Gastroesophageal sphincter (tissue), 3 donors: ENCODE results near the gene SMARCAD1.

Experiments used
- CTCF ChIP-seq, 4 experiments: fragments of 200-600 bp in 2 of 4; fragments of 450-650 bp in 2 of 4; sonication (generic) in 1 of 4; IDR thresholded peaks; one replicate each; pipeline ENCODE4 v1.5.1; 2017 to 2019; ENCODE audit warnings: antibody characterized with exemption in 4 of 4, mild to moderate bottlenecking in 2 of 4, moderate library complexity in 2 of 4
- EP300 ChIP-seq: sonication (generic); formaldehyde crosslinking; IDR thresholded peaks from one replicate; pipeline ENCODE4 v1.6.1; 2017; ENCODE audit warnings: antibody characterized with exemption, mild to moderate bottlenecking
- POLR2A ChIP-seq, 2 donors: fragments of 450-650 bp; IDR thresholded peaks; one replicate each; pipeline ENCODE4 v1.6.1; 2017; ENCODE audit warnings: antibody characterized with exemption in 2 of 2, mild to moderate bottlenecking in 2 of 2, moderate library complexity in 1 of 2
- POLR2AphosphoS5 ChIP-seq: sonication (generic); formaldehyde crosslinking; IDR thresholded peaks from one replicate; pipeline ENCODE4 v1.6.1; 2017; ENCODE audit warnings: antibody characterized with exemption

GRCh38 chr4:94284889-94285288 is 77.2 kb downstream of the SMARCAD1 start:
- TF ChIP-seq CTCF (IDR thresholded peaks at IDR 0.05): no peak
- TF ChIP-seq POLR2A (IDR thresholded peaks at IDR 0.05): no peak
- no peak for TF ChIP-seq POLR2AphosphoS5
- no peak for TF ChIP-seq EP300
